ENCODE results near the gene KMT5B.

Gene KMT5B

DNA sequence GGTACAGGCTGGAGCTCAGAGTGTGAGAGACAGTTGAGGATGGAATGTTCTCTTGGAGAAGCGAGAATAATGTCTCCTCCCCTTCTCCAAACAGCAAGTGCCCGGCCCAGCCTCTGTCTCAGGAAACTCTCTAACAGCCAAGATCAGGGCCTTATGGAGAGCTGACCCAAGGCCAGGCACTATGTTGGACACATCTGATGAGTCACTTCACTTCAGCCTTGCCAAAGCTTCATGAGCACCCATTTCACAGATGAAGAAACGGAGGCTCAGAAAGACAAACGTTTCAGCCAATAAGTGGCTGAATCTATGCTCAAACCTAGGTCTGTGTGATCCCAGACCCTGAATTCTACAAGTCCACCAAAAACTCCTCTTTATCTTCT lies 69.8 kb downstream of the KMT5B start:
- DNase-seq (ENCODE audit: low read depth) = no peak

DNA sequence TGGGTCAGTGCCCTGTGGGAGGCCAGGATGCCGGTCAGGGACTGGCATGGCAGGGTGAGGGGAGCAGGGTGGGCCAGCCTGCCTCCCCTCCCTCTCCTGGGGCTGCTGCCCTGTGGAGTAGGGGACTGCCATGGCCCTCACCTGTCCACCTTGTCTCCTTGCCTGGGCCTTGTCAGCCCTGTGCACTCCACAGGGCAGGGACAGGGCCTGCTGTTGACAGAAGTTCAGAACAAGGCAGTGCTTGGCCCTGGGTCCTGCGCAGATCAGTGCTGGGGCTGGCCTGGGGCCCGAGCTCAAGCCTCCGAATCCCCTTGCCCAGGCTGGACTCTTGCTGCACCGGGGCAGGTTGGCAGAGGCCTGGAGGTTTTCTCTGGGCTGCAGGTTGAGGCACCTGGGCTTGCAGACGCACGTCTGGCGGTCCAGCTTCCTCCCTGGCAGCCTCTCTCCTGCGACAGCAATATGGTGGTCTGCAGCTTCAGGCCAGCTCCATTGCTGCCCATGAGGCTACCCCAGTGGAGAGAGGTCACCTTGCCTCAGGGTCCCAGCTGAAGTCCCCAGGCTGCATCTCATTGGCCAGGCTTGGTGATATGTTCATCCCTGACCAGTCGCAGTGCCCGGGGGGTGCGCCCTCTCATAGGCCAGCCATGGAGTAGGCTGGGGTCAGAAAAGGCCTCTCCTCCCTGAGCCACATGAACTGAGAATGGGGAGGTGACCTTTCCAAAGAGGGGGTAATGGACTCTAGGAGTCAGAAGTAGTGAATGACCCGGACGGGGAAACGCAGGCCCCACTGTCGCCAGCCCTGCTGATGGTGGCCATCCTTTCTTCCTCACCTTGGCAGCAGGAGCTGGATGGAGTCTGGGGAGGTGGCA lies 70.4 kb downstream of the KMT5B start:
- no peak for DNase-seq (ENCODE audit: low read depth)

DNA sequence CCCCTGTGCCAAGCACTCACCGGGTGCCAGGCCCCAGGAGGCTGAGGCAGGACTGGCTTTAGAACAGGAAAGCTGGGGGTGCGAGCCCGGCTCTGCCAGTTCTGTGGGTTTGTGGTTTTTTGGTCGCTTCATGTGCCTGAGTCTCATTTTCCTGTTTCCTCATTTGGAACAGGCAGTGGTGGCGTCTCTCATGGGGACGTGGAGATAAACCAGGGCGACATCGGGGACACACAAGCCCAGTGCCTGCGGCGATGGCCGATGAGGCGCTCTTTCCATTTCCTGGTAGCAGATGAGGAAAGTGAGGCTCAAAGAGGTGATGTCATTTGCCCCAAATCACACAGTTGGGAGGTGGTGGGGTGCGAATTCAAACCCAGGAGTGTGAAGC lies 71.1 kb downstream of the KMT5B start:
- peak; percentile 33 for DNase-seq (ENCODE audit: low read depth)

DNA sequence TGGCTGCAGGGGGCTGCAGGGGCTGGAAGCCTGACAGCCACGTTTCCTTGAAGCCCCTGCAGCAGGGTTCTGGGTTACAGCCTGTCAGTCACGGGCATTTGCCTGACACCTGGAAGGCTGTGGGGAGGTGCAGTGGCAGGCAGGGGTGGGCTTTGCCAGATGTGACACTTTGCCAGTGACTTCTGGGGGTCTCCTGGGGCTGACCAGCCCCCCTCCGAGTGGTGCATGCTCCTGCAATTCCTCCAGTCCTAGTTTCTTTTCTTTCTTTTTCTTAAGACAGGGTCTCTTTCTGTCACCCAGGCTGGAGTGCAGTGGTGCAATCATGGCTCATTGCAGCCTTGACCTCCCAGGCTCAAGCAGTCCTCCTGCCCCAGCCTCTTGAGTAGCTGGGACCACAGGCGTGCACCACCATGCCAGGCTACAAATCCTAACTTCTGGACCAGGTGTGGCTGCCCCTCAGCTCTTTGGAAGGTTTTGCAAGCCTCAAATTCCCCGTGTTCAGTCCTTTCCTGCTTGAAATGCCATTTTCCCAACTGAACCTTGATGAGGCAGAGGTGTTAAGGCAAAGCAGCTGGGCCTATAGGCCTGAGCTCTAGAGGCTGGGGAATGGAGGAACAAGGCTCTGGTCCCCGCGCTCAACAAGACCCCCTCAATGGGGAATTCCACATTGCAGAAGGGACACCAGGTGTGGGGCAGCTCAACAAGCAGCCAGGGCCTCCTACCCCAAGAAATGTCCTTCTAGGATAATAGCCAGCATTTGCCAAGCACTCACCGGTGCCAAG lies 71.7 kb downstream of the KMT5B start:
- DNase-seq (ENCODE audit: low read depth) = no peak

DNA sequence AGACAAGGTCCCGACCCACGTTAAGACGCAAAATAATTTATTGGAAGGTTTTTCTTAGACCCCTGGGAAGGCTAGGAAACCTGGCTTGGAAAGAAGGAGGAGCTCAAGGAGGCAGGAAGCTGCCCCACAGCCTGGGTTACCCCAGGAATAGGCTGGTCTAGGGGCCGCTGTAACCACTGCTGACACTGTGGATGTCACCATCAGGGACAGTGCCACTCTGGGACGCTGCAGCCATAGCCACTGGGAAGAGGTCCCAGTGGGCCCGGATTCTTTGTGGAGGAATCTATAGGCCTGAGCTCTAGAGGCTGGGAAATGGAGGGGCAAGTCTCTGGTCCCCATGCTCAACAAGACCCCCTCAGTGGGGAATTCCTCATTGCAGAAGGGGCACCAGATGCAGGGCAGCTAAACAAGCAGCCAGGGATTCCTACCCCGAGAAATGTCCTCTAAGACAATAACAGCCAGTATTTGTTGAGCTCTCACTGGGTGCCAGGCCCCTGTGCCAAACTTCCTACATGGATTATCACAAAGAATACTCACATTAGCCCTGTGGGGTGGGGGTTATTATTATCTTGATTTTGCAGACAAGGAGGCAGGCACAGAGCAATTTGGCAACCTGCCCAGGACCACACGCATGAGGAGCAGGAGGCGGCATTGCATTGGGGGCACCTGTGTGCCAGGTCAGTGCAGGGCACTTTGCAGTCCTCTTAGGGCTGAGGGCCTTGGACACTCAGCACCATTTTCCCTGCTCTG lies 72.4 kb downstream of the KMT5B start:
- DNase-seq (ENCODE audit: low read depth) = no peak

DNA sequence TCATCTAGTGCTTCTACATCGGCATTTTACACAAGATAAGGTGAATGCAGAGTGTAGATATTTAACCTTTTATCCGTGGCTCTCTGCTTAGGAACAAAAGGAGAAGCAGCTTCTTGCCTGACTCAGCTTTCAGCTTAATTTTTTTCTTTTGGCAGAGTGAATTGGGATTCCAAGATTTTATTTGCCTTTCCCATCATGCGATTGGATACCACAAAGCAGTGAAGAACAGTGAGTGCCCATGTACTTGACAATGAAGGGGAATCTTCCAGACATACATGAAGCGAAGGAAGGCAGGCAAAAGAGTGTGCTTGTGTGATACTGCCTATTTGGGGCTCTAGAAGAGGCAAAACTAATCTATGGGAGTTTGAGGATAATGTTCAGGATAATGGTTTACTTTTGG lies 74.9 kb downstream of the KMT5B start:
- DNase-seq (ENCODE audit: low read depth) = no peak

DNA sequence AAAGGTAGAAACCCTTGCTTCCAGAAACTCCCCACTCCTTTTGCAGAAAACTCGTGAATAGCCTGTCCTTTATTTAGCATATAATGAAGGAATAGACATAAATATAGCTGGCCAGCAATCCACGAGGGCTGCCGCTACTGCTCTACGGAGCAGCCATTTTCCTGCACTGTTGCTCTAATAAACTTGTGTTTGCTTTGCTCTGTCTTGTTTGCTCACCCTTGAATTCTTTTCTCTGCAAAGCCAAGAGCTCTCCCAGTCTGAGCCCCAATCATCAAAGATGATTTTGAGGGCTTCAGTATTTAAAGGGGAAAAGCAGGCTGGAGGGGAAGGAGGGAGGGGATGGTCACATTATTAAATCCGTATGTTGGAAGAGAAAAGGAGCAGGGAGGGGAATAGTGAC lies 75.3 kb downstream of the KMT5B start:
- DNase-seq (ENCODE audit: low read depth) = no peak

DNA sequence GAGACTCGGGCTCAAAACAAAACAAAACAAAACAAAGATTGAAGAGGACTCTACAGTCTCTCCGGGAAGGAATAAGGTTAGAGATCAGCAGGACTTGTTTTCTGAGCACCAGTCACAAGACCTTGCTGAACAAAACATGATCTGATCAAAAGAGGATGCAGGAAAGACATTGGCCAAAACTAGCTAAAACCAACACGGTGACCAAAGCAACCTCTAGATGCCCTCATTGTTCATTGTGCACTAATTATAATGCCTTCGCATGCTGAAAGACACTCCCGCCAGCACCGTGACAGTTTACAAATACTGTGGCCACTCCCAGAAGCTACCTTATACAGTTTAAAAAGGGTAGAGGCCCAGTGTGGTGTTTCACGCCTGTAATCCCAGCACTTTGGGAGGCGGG lies 76.2 kb downstream of the KMT5B start:
- DNase-seq (ENCODE audit: low read depth) = no peak

DNA sequence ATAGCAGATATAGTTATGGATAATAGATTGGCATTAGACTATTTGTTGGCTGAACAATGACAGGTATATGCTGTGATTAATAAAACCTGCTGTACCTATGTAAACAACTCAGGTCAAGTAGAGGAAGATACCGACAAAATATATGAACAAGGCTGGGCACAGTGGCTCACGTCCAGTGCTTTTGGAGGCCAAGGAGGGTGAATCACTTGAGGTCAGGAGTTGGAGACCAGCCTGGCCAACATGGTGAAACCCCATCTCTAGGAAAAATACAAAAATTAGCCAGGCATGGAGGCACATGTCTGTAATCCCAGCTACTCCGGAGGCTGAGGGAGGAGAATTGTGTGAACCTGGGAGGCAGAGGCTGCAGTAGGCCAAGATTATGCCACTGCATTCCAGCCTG lies 77.9 kb downstream of the KMT5B start:
- no peak for DNase-seq (ENCODE audit: low read depth)

DNA sequence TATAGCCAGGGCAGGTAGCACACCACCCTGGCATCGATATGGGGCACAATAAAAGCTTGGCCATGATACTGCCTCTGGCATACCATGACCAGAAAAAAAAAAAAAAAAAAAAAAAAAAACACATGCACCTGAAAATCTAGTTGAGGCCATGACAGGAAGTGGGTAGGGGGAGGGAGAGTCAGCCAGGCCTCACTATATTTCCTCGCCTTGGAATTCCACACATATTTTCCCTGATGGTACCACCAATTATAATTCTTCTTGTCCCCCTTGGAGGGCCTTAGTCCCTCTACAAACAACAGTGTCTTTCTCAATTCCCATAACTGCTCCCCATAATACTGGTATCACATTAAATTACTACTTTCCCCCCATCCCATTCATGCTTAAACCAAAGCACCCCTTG lies 79.3 kb downstream of the KMT5B start:
- DNase-seq (ENCODE audit: low read depth) = no peak

DNA sequence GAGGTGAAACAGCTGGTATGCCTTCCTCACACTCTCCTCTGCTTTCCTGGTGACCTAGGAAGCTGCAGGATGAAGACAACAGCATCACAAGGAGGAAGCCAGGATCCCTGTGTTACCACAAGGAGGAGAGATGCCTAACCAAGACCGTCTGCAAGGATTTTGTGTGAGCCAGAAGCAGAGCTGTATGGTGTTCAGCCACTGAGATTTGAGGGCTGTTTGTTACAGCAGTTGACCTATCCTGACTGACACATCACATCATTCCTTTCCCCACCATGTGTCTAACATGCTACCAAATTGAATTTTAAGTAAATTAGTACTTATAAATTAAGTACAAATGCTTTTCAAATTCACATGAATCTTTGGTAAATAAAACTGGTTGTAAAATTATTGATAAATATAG lies 83.0 kb downstream of the KMT5B start:
- no peak for DNase-seq (ENCODE audit: low read depth)

DNA sequence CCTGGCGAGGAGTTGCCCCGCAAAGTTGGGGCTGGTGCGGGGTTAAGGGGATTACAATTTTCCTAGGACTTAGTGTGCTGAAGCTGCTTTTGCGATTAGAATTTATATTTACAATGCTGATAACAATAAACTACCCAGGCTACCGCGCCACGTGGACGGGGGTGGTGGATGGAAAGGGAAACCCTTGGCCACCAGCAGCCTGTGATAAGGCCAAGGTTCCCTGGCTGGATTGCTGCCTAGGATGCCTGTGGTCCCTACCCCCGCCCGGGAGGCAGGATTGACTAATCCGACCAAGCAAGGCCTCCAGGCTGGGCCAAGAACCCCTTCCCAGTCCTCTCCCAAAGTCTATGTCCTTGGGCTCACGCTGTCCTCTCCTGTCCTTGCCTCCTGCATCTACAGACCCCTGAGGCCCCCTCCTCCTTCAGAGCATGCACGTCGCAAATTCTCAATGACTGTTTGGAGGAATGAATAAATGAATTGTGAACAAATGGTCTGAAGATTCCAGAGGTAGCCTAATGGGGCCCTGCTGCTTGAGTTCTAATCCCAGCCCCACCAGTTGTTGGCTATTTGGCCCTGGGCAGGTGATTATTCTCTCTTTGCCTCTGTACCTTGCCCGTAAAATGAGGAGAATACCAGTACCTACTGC lies 84.3 kb downstream of the KMT5B start:
- no peak for DNase-seq (ENCODE audit: low read depth)

DNA sequence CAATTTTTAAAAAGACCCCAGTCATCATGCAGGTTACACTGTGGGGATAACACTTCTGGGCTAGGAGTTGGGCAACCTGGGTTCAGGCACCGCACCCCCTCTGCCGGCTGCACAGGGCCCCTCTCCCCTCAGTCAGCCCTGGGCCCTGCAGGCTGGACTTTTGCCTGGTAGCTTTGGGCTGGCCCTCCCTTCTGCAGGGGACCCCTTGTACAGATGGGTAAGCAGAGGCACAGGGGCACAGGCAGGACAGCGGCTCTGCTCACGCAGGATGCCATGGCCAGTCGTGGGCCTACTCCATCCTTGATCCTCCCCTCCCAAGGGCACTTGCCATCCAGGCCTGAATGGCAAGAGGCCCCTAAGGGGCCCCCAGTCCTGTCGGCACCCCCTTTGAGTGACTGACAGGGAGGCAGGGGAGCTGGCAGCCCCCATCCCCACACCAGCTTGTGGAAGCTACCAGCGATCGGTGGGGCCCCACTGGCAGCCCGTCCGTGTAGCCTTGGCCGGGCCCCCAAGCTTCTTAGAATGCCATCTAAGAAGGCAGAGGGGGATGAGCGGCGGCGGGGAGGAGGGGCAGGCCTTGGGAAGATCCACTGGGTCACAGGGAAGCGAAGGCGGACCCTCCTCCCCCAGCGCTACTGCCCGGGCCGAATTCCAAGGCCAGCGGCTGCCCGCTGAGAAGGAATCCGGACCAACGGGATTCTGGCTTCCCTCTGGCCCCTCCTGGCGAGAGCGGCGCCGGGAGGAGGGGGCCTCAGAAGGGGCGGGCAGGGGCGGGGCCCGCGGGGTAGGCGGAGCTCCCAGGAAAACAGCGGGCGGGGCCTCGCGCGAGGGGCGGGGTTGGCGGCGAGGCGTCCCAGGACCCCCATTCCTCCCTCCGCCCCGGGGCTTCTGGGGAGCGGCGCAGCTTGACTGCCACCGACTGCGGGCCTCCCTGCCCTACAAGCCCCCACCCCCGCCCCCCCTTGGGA lies 85.1 kb downstream of the KMT5B start:
- no peak for DNase-seq (ENCODE audit: low read depth)

DNA sequence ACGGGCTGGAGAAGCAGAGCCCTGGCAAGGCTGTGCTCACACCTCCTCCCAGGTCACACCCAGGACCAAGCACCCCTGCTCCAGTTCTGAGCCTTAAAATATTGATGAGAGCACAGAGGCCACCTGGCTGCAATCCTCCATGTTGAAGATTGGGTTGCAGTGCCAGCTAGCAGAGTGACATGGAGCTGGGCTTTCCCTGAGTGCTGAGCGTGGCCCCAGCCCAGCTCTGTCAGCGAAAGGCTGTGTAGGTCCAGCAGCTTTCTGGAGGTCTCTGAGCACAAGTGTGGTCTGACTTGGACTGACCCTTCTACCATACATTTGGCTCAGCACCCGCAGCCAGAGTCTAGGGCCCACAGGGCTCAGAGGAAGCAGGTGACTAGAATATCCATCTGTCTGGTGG lies 87.9 kb downstream of the KMT5B start:
- DNase-seq (ENCODE audit: low read depth) = no peak

DNA sequence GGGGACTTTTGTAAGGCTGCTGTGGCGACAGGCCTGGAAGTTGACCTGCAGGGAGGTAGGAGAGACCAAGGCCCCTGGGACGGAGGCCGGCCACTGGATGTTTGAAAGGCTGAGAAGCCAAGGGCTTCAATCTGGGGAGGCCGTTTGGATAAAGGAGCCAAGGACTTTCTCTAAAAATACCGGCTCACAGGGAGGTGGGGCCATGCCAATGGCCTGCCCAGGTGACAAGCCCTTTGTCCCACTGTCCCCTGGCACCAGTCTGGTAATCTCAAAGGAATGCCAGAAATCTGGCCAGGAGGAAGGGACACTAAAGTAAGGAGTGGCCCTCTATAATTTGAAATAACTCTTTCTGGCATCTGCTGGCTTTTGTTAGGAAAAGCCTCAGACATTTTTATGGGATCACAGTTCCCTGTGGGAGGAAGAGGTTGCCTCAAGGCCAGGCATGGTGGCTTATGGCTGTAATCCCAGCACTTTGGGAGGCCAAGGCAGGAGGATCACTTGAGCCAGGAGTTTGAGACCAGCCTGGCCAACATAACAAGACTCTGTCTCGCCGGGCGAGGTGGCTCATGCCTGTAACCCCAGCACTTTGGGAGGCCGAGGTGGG lies 90.1 kb downstream of the KMT5B start:
- no peak for DNase-seq (ENCODE audit: low read depth)

DNA sequence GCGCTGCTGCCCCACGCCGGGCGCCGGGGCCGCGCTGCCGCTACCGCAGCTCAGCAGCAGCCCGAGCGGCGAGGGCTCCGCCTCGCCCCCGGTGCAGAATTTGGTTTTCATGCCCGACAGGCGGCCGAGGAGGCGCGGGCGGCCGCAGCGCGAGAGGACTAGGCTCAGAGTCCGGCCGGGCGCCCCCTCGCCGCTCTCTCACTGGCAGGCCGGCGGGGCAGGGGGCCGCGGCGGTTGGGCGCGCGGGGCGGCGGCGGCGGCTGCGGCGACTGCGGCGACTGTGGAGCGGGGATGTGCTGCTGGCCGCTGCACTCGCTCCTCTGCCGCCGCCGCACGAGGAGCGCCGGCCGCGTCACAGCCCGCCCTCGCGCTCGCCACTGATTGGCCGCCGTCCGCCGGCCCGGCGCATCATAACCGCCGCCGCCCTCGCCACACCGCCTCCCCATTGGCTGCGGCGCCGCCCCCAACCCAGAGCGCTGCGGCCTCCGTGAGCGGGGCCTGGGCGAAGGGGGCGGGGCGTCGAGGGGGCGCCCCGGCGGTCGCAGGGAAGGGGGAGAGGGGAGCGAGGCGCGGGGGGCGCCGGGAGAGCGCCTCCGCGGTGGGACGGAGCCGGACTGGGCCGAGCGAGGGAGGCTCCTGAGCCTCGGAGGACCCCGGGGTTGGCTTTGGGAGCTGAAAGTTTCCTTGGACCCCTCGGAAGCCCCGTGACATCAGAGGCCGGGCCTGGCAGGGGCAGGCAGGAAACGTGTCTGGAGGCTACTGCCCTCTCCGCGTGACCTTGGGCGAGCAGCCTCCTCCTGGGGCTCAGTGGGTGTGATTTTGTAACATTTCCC lies 91.8 kb downstream of the KMT5B start, which contains the start of gene CHKA:
CHKA (minus strand) TSS at position 322 of the 833 bp plus-strand sequence; CDS start at position 111, 211 bp downstream.
- DNase-seq (ENCODE audit: low read depth) = peak; percentile 86

DNA sequence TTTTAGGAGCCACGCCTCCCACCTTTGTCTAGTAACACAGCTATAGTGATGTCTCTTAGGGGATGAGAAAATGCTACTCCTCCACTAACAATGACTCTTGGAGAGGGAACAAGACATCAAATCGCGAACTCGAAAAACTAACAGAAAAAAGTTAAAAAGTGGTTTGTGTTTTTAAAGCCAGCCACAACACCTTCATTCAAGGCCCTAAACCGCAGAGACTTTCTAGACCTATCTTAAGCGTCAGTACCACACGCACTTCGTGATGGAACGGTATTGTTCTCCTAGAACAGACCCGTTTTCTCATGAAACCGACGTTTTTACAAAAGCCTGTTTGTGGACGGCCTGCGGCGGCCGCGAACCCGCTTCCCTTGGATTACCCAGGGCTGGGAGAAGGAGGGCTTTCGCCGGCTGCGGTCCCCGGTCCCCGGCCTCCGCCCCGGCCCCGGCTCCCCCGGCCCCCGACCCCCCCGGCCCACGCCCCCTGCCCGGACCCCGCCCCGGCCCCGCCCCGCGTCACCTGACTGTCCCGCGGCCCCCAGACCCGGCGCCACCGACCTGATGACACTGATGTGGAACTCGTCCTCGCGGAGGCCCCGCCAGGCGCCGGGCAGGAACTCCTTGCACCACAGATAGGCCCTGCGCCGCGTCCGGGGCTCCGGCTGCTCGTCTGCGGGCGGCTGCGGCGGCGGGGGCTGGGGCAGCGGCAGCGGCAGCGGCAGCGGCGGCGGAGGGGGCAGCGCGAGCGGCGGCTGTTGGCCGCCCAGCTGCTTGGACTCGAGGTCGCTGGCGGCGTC lies 92.6 kb downstream of the KMT5B start:
- DNase-seq (ENCODE audit: low read depth) = peak; percentile 32

DNA sequence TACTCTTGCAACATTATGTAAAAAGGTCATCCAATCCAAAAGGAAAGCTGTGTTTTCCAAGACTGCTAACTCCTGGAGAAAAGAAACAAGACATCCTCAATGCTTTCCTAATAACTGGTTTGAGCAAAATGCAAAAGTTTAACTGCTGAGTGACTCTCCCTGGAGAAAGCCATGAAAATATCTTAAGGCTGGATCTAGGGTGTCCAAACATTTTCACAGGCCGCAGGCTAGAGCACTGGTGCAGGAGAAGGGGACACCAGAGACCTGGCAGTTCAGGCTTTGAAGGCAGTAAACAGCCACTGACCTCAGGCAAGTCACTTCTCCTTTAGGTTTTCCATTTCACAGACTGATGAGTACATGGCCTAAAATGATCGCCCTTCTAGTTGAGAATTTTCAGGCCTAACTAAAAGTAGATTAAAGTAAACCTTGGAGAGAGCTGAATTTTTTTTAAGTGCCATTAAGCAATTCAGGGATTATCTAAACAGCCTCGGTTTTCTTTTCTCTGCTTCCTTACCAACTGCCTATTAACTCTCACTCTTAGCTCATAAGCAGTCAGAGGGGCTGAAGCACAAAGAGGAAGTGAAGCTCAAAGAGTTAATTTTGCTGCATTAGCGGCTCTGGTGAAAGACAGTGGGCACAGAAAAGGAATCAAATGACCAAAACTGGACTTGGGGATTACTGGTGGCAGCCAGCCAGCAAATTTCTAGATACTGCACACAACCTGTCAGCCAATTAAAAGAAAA lies 94.2 kb downstream of the KMT5B start:
- no peak for DNase-seq (ENCODE audit: low read depth)

Data from stimulated activated CD8-positive, alpha-beta memory T cell treated with anti-CD3 and anti-CD28 coated beads, Interleukin-4, amount 100 ng/mL, for 24 hours (primary cell).